ENCODE results near the gene SAP30BP. TPM values are rescaled to one million over a fixed set of nuclear protein-coding genes. Genes with fewer than 3 reads are reported as not detected.
A peak's percentile ranks its signal among the peaks of the same experiment; 100 is the strongest.

Gene SAP30BP
- total and polyA plus RNA-seq, 2 of the 13 experiments (the other 11 are each of a cell fraction or from before 2014, with no cell fraction given) = 67.7 to 99.4 TPM

DNA sequence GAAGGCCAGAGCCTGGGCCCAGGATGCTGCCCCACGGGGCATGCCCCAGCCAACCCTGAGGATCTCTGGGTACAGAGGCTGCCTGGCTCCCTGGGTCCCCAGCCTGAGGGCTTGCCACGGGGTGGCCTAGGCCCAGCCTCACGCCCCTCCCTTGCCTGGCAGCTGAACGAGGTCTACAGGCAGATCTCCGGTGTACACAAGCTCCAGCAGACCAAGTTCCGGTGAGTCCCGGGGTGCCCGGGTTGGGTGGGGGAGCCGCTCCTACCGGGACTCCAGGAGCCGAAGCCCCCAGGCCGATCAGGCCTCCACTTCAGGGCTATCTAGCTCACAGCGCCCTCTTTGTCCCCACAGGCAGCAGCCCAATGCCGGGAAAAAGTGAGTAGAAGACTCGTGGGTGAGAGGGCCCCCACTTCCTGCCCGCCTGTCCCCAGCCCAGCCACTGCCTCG, 73.5 kb downstream of the SAP30BP start (continued):
- no peak for TF ChIP-seq TSC22D2 (CRISPR knock-in tag; IDR thresholded peaks at IDR 0.05; ENCODE audit: borderline replicate concordance)
- TF ChIP-seq MTERF4 (CRISPR knock-in tag; IDR thresholded peaks at IDR 0.05) = 0 out of 2 replicates have a peak, but pooled peaks have one; percentile 56
- no peak for TF ChIP-seq ZNF281 (CRISPR knock-in tag; IDR thresholded peaks at IDR 0.05; ENCODE audit: borderline replicate concordance)
- no peak for TF ChIP-seq GATA4 (IDR thresholded peaks at IDR 0.05; ENCODE audit: borderline replicate concordance, low read depth)
- TF ChIP-seq, protein P1, sequence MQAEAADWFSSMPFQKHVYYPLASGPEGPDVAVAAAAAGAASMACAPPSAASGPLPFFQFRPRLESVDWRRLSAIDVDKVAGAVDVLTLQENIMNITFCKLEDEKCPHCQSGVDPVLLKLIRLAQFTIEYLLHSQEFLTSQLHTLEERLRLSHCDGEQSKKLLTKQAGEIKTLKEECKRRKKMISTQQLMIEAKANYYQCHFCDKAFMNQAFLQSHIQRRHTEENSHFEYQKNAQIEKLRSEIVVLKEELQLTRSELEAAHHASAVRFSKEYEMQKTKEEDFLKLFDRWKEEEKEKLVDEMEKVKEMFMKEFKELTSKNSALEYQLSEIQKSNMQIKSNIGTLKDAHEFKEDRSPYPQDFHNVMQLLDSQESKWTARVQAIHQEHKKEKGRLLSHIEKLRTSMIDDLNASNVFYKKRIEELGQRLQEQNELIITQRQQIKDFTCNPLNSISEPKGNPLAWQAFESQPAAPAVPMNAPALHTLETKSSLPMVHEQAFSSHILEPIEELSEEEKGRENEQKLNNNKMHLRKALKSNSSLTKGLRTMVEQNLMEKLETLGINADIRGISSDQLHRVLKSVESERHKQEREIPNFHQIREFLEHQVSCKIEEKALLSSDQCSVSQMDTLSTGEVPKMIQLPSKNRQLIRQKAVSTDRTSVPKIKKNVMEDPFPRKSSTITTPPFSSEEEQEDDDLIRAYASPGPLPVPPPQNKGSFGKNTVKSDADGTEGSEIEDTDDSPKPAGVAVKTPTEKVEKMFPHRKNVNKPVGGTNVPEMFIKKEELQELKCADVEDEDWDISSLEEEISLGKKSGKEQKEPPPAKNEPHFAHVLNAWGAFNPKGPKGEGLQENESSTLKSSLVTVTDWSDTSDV (CRISPR knock-in tag; IDR thresholded peaks at IDR 0.05) = 0 out of 2 replicates have a peak, but pooled peaks have one; percentile 37
- peak; percentile 77; the same call in 1 of the 2 replicates for TF ChIP-seq HIVEP1 (CRISPR knock-in tag; IDR thresholded peaks at IDR 0.05)
- no peak for TF ChIP-seq ZBTB49 (CRISPR knock-in tag; IDR thresholded peaks at IDR 0.05; ENCODE audit: borderline replicate concordance)
- TF ChIP-seq ZNF761 (CRISPR knock-in tag; conservative IDR thresholded peaks at IDR 0.05) = no peak
- peak; percentile 89 for TF ChIP-seq HNRNPL (IDR thresholded peaks at IDR 0.05; ENCODE audit: low read depth, low read length)
- peak; percentile 66; the same call in 1 of the 2 replicates for TF ChIP-seq ERF (CRISPR knock-in tag; IDR thresholded peaks at IDR 0.05)
- TF ChIP-seq PRPF4 (IDR thresholded peaks at IDR 0.05; ENCODE audit: low read depth, low read length, poor library complexity, severe bottlenecking) = no peak
- peak; percentile 43; the same call in 1 of the 2 replicates for TF ChIP-seq KDM5B (CRISPR knock-in tag; IDR thresholded peaks at IDR 0.05; ENCODE audit: borderline replicate concordance)
- no peak for TF ChIP-seq CBX1 (IDR thresholded peaks at IDR 0.05; ENCODE audit: low read depth)
